GM23338 (cell line): ENCODE measurements around the gene LCNL1. TPM values are rescaled to one million over a fixed set of nuclear protein-coding genes. Genes with fewer than 3 reads are reported as not detected.

Experiments
- ATAC-seq: fragments of 200-7000 bp; cut with Tn5 transposase; 3 replicates; pipeline ENCODE4 v1.9.1; 2020
- DNase-seq: peaks from one replicate; pipeline ENCODE4 v3.0.0-alpha.2; 2015; ENCODE audit warnings: low spot score
- H2AFZ ChIP-seq: fragments of 200-600 bp; sonication (generic); 2 replicates; pipeline ENCODE4 v1.8.0; 2016; ENCODE audit warnings: antibody characterized with exemption, mild to moderate bottlenecking, moderate library complexity
- H3F3A ChIP-seq: fragments of 200-600 bp; sonication (generic); replicated peaks from 2 replicates; pipeline ENCODE4 v1.8.0; 2017; ENCODE audit warnings: antibody characterized with exemption, mixed run types, low read depth
- H3K27ac ChIP-seq: fragments of 200-600 bp; sonication (generic); 2 replicates; pipeline ENCODE4 v1.6.1; 2016; ENCODE audit warnings: low read depth
- H3K27me3 ChIP-seq: fragments of 200-600 bp; sonication (generic); 2 replicates; pipeline ENCODE4 v1.8.0; 2016; ENCODE audit warnings: mild to moderate bottlenecking, mixed run types, moderate library complexity; ENCODE audit not compliant: insufficient read depth
- H3K36me3 ChIP-seq: fragments of 200-600 bp; sonication (generic); 2 replicates; pipeline ENCODE4 v1.8.0; 2016; ENCODE audit warnings: mild to moderate bottlenecking; ENCODE audit not compliant: insufficient read depth
- H3K4me1 ChIP-seq: fragments of 200-600 bp; sonication (generic); 2 replicates; pipeline ENCODE4 v1.8.0; 2016; ENCODE audit warnings: mild to moderate bottlenecking, moderate library complexity; ENCODE audit not compliant: insufficient read depth
- H3K4me2 ChIP-seq: fragments of 200-600 bp; sonication (generic); 2 replicates; pipeline ENCODE4 v1.7.1; 2017; ENCODE audit warnings: mixed run types
- H3K4me3 ChIP-seq: fragments of 200-600 bp; sonication (generic); 2 replicates; pipeline ENCODE4 v1.6.1; 2016; ENCODE audit warnings: mixed run types
- H3K79me2 ChIP-seq: fragments of 200-600 bp; sonication (generic); replicated peaks from 2 replicates; pipeline ENCODE4 v1.8.0; 2017; ENCODE audit warnings: mild to moderate bottlenecking; ENCODE audit not compliant: insufficient read depth
- H3K9me2 ChIP-seq: fragments of 200-600 bp; sonication (generic); 2 replicates; pipeline ENCODE4 v1.8.0; 2017; ENCODE audit not compliant: insufficient read depth
- H4K20me1 ChIP-seq: fragments of 200-600 bp; sonication (generic); replicated peaks from 2 replicates; pipeline ENCODE4 v1.8.0; 2017; ENCODE audit warnings: mild to moderate bottlenecking; ENCODE audit not compliant: insufficient read depth
- H3K27ac Mint-ChIP-seq: 2 replicates; pipeline ENCODE4 v1.8.0; 2020; ENCODE audit warnings: inconsistent platforms, mild to moderate bottlenecking, moderate library complexity, mixed read lengths
- H3K27me3 Mint-ChIP-seq: 3 replicates; pipeline ENCODE4 v1.8.0; 2022; ENCODE audit warnings: low read depth, mild to moderate bottlenecking, moderate library complexity, mixed read lengths, inconsistent platforms; ENCODE audit not compliant: insufficient read depth, poor library complexity
- H3K36me3 Mint-ChIP-seq: 3 replicates; pipeline ENCODE4 v1.8.0; 2021; ENCODE audit warnings: low read depth, mild to moderate bottlenecking, inconsistent platforms, moderate library complexity, mixed read lengths
- H3K4me1 Mint-ChIP-seq: 3 replicates; pipeline ENCODE4 v1.8.0; 2020; ENCODE audit warnings: mild to moderate bottlenecking, inconsistent platforms, mixed read lengths
- H3K4me3 Mint-ChIP-seq: 3 replicates; pipeline ENCODE4 v1.8.0; 2021; ENCODE audit warnings: moderate library complexity, mild to moderate bottlenecking, inconsistent platforms, mixed read lengths
- H3K9me3 Mint-ChIP-seq: 3 replicates; pipeline ENCODE4 v1.8.0; 2020; ENCODE audit warnings: moderate library complexity, mild to moderate bottlenecking, inconsistent platforms, mixed read lengths
- EZH2 ChIP-seq: fragments of 200-600 bp; sonication (generic); IDR thresholded peaks from one replicate; pipeline ENCODE4 v1.8.0; 2017; ENCODE audit warnings: antibody characterized with exemption, mild to moderate bottlenecking, low read depth; ENCODE audit not compliant: unreplicated experiment
- NANOG ChIP-seq: IDR thresholded peaks from 2 replicates; pipeline ENCODE4 v1.6.1; 2016; ENCODE audit warnings: antibody characterized with exemption, borderline replicate concordance
- POLR2AphosphoS5 ChIP-seq: IDR thresholded peaks from 2 replicates; pipeline ENCODE4 v1.6.1; 2016; ENCODE audit warnings: antibody characterized with exemption, low read depth
- STAT1 ChIP-seq: IDR thresholded peaks from one replicate; pipeline ENCODE4 v1.6.1; 2016; ENCODE audit warnings: antibody characterized with exemption; ENCODE audit not compliant: unreplicated experiment
- polyA plus RNA-seq: library from polyadenylated mRNA; unstranded; fragments of >200 nt; fragmentation: Nextera tagmentation; extraction: Ambion mirVana; gene quantifications from 2 replicates; pipeline ENCODE4 v1.2.1, GENCODE V29; 2016
- total RNA-seq: library from RNA; depleted of rRNA; stranded (reverse); fragments of >200 nt; shearing (Covaris generic); gene quantifications from 2 replicates; pipeline ENCODE4 v1.2.3, GENCODE V29; 2014
- TF ChIP-seq, protein P1 (sequence below), 2 experiments: fragments of 200-600 bp in 1 of 2; sonication (generic) in 1 of 2; conservative IDR thresholded peaks; 2 replicates each; pipeline versions ENCODE4 v1.5.1 to v1.6.1; 2016 to 2017; ENCODE audit warnings: antibody characterized with exemption in 2 of 2, low read depth in 2 of 2, mild to moderate bottlenecking in 2 of 2, moderate library complexity in 1 of 2
- TF ChIP-seq, protein P2 (sequence below): fragments of 250-450 bp; sonication (Bioruptor Pico); IDR thresholded peaks from 2 replicates; pipeline ENCODE4 v1.5.0; 2020; ENCODE audit warnings: mild to moderate bottlenecking, moderate library complexity

The LCNL1 gene
- total and polyA plus RNA-seq, 2 experiments from 2014 or later, result 0.11 TPM; not detected in 1

- no peaks in the 10 kb centered on the region for H4K20me1 ChIP-seq
- H3K9me2 ChIP-seq, result no peaks in the 10 kb centered on the region
- H3K9me3 Mint-ChIP-seq, result no peaks in the 10 kb centered on the region
- H3K4me3 ChIP-seq, result no peak overlapping the region
- DNase-seq, result no peak
- H3F3A ChIP-seq, result 0 out of 2 replicates have a peak, but pooled peaks cover 3% of the 10 kb centered on the region
- peaks cover 16% of the 10 kb centered on the region for H3K27me3 Mint-ChIP-seq
- no peak overlapping the region for H3K27ac Mint-ChIP-seq
- H2AFZ ChIP-seq, result no peak overlapping the region
- no peak overlapping the region for H3K4me2 ChIP-seq
- no peaks in the 10 kb centered on the region for H3K36me3 ChIP-seq
- H3K4me1 ChIP-seq, result no peaks in the 10 kb centered on the region
- no peak overlapping the region for H3K27ac ChIP-seq
- H3K27me3 ChIP-seq, result peaks cover 1% of the 10 kb centered on the region
- no peaks in the 10 kb centered on the region; the same call in 2 of the 3 replicates for H3K36me3 Mint-ChIP-seq
- no peak for ATAC-seq
- no peaks in the 10 kb centered on the region for H3K79me2 ChIP-seq
- H3K4me3 Mint-ChIP-seq, result no peak overlapping the region
- H3K4me1 Mint-ChIP-seq, result no peaks in the 10 kb centered on the region; the same call in 2 of the 3 replicates
- TF ChIP-seq, protein P1, sequence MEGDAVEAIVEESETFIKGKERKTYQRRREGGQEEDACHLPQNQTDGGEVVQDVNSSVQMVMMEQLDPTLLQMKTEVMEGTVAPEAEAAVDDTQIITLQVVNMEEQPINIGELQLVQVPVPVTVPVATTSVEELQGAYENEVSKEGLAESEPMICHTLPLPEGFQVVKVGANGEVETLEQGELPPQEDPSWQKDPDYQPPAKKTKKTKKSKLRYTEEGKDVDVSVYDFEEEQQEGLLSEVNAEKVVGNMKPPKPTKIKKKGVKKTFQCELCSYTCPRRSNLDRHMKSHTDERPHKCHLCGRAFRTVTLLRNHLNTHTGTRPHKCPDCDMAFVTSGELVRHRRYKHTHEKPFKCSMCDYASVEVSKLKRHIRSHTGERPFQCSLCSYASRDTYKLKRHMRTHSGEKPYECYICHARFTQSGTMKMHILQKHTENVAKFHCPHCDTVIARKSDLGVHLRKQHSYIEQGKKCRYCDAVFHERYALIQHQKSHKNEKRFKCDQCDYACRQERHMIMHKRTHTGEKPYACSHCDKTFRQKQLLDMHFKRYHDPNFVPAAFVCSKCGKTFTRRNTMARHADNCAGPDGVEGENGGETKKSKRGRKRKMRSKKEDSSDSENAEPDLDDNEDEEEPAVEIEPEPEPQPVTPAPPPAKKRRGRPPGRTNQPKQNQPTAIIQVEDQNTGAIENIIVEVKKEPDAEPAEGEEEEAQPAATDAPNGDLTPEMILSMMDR (conservative IDR thresholded peaks at IDR 0.05; ENCODE audit: low read depth in 2 of 2), result no peak
- TF ChIP-seq NANOG (no peak), EZH2 (no peak), POLR2AphosphoS5 (no peak), STAT1 (no peak)
- TF ChIP-seq, protein P2, sequence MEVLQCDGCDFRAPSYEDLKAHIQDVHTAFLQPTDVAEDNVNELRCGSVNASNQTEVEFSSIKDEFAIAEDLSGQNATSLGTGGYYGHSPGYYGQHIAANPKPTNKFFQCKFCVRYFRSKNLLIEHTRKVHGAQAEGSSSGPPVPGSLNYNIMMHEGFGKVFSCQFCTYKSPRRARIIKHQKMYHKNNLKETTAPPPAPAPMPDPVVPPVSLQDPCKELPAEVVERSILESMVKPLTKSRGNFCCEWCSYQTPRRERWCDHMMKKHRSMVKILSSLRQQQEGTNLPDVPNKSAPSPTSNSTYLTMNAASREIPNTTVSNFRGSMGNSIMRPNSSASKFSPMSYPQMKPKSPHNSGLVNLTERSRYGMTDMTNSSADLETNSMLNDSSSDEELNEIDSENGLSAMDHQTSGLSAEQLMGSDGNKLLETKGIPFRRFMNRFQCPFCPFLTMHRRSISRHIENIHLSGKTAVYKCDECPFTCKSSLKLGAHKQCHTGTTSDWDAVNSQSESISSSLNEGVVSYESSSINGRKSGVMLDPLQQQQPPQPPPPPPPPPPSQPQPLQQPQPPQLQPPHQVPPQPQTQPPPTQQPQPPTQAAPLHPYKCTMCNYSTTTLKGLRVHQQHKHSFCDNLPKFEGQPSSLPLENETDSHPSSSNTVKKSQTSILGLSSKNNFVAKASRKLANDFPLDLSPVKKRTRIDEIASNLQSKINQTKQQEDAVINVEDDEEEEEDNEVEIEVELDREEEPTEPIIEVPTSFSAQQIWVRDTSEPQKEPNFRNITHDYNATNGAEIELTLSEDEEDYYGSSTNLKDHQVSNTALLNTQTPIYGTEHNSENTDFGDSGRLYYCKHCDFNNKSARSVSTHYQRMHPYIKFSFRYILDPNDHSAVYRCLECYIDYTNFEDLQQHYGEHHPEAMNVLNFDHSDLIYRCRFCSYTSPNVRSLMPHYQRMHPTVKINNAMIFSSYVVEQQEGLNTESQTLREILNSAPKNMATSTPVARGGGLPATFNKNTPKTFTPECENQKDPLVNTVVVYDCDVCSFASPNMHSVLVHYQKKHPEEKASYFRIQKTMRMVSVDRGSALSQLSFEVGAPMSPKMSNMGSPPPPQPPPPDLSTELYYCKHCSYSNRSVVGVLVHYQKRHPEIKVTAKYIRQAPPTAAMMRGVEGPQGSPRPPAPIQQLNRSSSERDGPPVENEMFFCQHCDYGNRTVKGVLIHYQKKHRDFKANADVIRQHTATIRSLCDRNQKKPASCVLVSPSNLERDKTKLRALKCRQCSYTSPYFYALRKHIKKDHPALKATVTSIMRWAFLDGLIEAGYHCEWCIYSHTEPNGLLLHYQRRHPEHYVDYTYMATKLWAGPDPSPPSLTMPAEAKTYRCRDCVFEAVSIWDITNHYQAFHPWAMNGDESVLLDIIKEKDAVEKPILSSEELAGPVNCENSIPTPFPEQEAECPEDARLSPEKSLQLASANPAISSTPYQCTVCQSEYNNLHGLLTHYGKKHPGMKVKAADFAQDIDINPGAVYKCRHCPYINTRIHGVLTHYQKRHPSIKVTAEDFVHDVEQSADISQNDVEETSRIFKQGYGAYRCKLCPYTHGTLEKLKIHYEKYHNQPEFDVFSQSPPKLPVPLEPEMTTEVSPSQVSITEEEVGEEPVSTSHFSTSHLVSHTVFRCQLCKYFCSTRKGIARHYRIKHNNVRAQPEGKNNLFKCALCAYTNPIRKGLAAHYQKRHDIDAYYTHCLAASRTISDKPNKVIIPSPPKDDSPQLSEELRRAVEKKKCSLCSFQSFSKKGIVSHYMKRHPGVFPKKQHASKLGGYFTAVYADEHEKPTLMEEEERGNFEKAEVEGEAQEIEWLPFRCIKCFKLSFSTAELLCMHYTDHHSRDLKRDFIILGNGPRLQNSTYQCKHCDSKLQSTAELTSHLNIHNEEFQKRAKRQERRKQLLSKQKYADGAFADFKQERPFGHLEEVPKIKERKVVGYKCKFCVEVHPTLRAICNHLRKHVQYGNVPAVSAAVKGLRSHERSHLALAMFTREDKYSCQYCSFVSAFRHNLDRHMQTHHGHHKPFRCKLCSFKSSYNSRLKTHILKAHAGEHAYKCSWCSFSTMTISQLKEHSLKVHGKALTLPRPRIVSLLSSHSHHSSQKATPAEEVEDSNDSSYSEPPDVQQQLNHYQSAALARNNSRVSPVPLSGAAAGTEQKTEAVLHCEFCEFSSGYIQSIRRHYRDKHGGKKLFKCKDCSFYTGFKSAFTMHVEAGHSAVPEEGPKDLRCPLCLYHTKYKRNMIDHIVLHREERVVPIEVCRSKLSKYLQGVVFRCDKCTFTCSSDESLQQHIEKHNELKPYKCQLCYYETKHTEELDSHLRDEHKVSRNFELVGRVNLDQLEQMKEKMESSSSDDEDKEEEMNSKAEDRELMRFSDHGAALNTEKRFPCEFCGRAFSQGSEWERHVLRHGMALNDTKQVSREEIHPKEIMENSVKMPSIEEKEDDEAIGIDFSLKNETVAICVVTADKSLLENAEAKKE (CRISPR knock-in tag), result no peak
Measured at GRCh38 chr9:137034039-137034708, 51.4 kb downstream of the LCNL1 start.
